Head of caudate nucleus (tissue), 42 donors: ENCODE data around the gene B3GLCT.

Experiments used
- DNase-seq, 42 donors: peaks; one replicate each; pipeline versions ENCODE4 v3.0.0 to v3.0.0-alpha.2; 2020 to 2021; ENCODE audit warnings: mixed read lengths in 7 of 42
- intact Hi-C: fragments of 100-400 bp; cut with DNase I; formaldehyde crosslinking; loops from one replicate; pipeline ENCODE4 v1.15.0; 2022

B3GLCT gene

GRCh38 chr13:31374682-31375081, 174.9 kb downstream of the B3GLCT start:
- DNase-seq, result no peak
- intact Hi-C loops, result no loop called here

GRCh38 chr13:31377946-31378345, 178.2 kb downstream of the B3GLCT start:
- intact Hi-C loops, result no loop called here
- DNase-seq, result no peak

- intact Hi-C loops, result no loop called here
- DNase-seq, result no peak
Measured at GRCh38 chr13:31380715-31381114, 180.9 kb downstream of the B3GLCT start.
